H54 (cell line): ENCODE results near the gene INPP5J.

Experiments
- DNase-seq: peaks from one replicate; pipeline ENCODE4 v3.0.0; 2011; ENCODE audit warnings: low spot score, mixed read lengths; ENCODE audit not compliant: insufficient read length
- FAIRE-seq: peaks from 3 replicates; lab custom pipeline; 2011; peaks lifted over from hg19 to GRCh38; lab: Jason Lieb, UNC
- POLR2A ChIP-seq: IDR thresholded peaks from 2 replicates; pipeline ENCODE4 v1.6.1; 2011; ENCODE audit warnings: low read depth, mild to moderate bottlenecking, low read length

Gene INPP5J

DNA sequence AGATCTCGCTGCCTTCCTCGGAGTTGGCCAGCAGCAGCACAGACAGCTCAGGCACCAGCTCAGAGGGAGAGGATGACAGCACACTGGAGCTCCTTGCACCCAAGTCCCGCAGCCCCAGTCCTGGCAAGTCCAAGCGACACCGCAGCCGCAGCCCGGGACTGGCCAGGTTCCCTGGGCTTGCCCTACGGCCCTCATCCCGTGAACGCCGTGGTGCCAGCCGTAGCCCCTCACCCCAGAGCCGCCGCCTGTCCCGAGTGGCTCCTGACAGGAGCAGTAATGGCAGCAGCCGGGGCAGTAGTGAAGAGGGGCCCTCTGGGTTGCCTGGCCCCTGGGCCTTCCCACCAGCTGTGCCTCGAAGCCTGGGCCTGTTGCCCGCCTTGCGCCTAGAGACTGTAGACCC lies 11.1 kb downstream of the INPP5J start:
- no peak for DNase-seq
- TF ChIP-seq POLR2A, result no peak
- FAIRE-seq, result no peak

- no peak for TF ChIP-seq POLR2A
- FAIRE-seq (no peak), DNase-seq (no peak)
Observed at GRCh38 chr22:31134688-31135087, 11.9 kb downstream of the INPP5J start.

DNA sequence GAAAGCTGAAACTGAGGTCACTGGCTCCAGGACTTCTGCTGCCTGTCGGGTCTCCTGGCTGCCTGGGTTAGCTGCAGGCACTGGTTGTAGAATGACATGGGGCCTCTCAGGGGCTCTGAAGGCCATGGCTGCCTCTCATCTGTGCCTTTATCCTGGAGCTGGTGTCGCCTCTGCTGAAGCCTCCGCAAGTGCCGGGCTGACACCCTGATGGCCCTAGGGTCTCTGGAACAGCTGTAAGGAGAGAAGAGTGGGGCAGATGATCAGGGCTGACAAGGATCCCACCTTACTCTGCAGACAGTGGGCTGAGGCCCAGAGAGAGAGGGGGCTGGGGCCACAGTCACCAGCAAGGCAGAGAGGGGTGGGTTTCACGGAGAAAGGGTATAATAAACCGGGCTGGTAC lies 12.9 kb downstream of the INPP5J start:
- FAIRE-seq (no peak), DNase-seq (no peak)
- TF ChIP-seq POLR2A, result no peak

GRCh38 chr22:31136155-31136554 lies 13.4 kb downstream of the INPP5J start:
- FAIRE-seq (no peak), DNase-seq (no peak)
- TF ChIP-seq POLR2A, result no peak

DNA sequence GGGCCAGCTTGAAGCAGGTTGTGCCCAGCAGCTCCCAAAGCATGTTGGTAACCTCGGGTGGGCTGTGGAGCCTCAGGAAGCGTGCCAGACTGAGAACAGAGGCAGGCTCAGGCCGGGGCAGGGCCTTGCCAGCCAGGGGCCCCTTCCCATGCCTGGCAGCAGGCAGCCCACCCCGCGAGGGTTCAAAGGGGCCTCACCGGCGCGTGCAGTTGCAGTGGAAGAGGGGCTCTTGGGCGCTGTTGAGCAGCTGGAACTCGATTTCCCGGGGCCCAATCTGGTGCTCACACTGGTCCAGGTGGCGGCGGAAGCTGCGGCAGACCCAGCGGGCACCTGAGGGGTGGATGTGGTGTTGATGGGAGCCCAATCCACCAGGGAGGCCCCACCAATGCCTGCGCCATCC lies 13.9 kb downstream of the INPP5J start:
- TF ChIP-seq POLR2A, result no peak
- no peak for DNase-seq
- no peak for FAIRE-seq

GRCh38 chr22:31137721-31138120 lies 15.0 kb downstream of the INPP5J start:
- FAIRE-seq (no peak), DNase-seq (no peak)
- no peak for TF ChIP-seq POLR2A

GRCh38 chr22:31138126-31138525 lies 15.4 kb downstream of the INPP5J start:
- no peak for FAIRE-seq
- DNase-seq, result no peak
- no peak for TF ChIP-seq POLR2A

- FAIRE-seq (no peak), DNase-seq (no peak)
- TF ChIP-seq POLR2A, result no peak
Observed at GRCh38 chr22:31139066-31139465, 16.3 kb downstream of the INPP5J start.

GRCh38 chr22:31139866-31140716 lies 17.3 kb downstream of the INPP5J start, which contains the start of gene PLA2G3:
Gene PLA2G3, minus strand, starts transcription at chr22:31140508. Its CDS starts 154 bp downstream, at chr22:31140354.
- FAIRE-seq (no peak), DNase-seq (no peak)
- no peak for TF ChIP-seq POLR2A

- FAIRE-seq (no peak), DNase-seq (no peak)
- TF ChIP-seq POLR2A, result no peak
Observed at GRCh38 chr22:31140746-31141145, 18.0 kb downstream of the INPP5J start.

GRCh38 chr22:31141551-31141950 lies 18.8 kb downstream of the INPP5J start:
- TF ChIP-seq POLR2A, result no peak
- FAIRE-seq, result no peak
- no peak for DNase-seq

GRCh38 chr22:31142285-31142684 lies 19.5 kb downstream of the INPP5J start:
- TF ChIP-seq POLR2A, result no peak
- DNase-seq (no peak), FAIRE-seq (no peak)

DNA sequence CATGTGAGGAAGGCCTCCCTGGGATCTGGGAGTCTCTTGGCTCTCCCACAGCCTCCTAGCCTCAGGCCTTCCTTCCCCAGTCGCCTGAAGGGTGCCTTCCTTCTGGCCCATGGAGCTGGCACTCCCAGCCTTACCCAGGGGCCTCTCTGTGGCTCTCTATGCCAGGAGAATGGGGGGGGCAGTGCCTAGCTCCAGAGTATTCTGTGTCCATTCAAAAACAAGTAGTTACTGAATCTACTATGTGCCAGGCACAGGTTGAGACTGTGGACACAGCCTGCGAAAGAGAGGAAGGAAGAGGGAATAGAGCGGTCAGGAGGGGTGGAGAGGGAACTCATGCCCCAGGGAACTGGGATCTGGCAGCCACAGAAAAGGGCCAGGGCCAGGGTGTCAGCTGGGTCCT lies 20.3 kb downstream of the INPP5J start:
- TF ChIP-seq POLR2A, result no peak
- DNase-seq, result no peak
- FAIRE-seq, result no peak

DNA sequence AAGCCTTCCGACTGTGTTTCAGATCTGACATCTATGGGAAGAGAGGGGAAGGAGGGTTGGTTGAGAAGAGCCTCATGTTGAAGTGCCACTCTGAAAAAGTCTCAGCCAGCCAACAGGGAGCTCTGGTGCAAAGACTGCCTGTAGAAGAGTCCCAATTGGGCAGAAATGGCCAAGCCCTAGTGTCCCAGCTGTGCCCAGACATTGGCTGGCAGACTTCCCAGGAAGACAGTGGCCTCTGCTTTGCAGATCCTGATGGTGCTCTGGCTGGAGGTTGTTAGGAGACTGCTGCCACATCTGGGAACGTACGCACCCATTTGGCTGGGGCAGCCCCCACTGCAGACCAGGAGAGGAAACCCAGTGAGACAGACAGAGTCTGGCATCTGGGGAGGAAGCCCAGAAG lies 20.8 kb downstream of the INPP5J start:
- FAIRE-seq (no peak), DNase-seq (no peak)
- no peak for TF ChIP-seq POLR2A

GRCh38 chr22:31144223-31144622 lies 21.5 kb downstream of the INPP5J start:
- TF ChIP-seq POLR2A, result no peak
- DNase-seq (no peak), FAIRE-seq (no peak)
